GM18519 (cell line): ENCODE data around the gene NLN.
"Not testable (repeated sequence)": the region's sequence is repeated elsewhere in the genome, so short reads cannot be mapped to it uniquely, and the experiment has no call there.

Source experiments
- ATAC-seq: cut with Tn5 transposase; IDR thresholded peaks from one replicate; pipeline ENCODE4 v1.9.1; 2021; ENCODE audit warnings: mild to moderate bottlenecking, moderate library complexity; ENCODE audit not compliant: unreplicated experiment, low FRiP score

Gene NLN

DNA sequence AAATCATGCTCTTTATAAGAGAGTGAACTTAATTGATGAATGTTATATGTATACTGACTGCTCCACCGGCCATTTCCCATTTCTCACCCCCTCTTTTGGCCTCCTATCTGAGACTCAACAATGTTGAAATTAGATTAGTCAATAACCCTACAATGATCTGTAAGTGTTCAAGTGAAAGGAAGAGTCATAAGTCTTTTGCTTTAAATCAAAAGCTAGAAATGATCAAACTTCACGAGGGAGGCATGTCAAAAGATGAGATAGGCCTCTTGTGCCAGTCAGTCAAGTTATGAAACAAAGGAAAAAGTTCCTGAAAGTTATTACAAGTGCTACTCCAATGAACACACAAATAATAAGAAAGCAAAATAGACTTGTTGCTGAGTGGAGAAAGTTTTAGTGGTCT, 83.1 kb downstream of the NLN start:
- ATAC-seq, result no peak

DNA sequence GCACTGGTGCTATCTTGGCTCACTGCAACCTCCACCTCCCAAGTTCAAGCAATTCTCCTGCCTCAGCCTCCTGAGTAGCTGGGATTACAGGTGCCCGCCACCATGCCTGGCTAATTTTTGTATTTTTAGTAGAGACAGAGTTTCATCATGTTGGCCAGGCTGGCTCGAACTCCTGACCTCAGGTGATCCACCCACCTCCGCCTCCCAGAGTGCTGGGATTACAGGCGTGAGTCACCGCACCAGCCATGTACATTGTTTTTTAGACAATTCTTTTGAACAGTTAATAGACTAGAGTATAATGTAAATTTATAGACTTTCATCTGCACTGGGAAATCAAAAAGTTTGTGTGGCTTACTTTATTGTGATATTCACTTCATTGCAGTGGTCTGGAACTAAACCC, 85.5 kb downstream of the NLN start:
- not testable (repeated sequence) for ATAC-seq

DNA sequence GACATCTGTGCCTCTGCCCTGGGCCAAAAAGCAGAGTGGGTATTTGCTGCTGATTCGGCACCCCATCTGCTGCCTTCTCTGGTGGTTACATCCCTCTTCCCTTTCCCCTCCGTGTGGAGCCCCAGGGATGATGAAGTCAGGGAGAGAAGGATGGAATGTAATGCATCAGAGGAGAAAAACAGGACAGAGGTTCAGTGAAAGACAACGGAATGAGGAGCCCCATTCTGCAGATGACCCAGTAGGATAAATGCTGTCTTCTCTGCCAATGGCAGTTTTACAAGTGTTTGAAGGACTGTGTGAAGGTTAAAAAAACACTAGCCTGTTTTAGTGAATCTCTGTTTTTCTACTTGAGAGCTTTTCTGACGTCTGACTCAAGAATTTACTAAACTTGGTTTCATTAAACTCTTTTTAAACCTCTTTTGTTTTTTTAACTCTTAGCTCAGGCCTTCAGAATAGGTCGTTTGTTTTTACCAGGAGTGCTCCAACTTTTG, 86.3 kb downstream of the NLN start:
- no peak for ATAC-seq

GRCh38 chr5:65808818-65809217, 86.8 kb downstream of the NLN start:
- ATAC-seq, result no peak

- no peak for ATAC-seq
Observed at GRCh38 chr5:65809817-65810531, 88.0 kb downstream of the NLN start.

GRCh38 chr5:65811004-65811403, 89.0 kb downstream of the NLN start:
- no peak for ATAC-seq

GRCh38 chr5:65811885-65812284, 89.9 kb downstream of the NLN start:
- no peak for ATAC-seq

DNA sequence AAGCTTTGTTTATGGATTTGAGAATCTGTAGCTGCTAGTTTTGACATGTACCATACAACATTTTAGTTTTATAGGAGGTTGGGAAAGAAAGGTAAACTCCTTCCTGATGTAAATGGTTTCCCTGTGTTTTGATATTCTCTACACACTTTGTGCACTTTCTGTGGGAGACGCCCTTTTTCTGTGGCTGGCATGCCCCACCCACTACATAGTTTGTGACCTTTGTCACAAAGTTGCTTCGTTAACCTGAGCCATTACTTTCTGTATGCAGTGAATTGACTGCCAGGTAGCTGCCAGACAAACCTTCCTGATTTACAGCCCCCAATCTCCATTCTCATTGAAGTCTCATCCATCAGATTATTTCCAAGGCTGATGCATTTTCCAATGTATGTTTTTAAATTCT, 90.6 kb downstream of the NLN start:
- no peak for ATAC-seq

- no peak for ATAC-seq
Observed at GRCh38 chr5:65813174-65813573, 91.2 kb downstream of the NLN start.

- ATAC-seq, result no peak
Observed at GRCh38 chr5:65815161-65815560, 93.2 kb downstream of the NLN start.

- ATAC-seq, result no peak
Observed at GRCh38 chr5:65816729-65817128, 94.7 kb downstream of the NLN start.

- no peak for ATAC-seq
Observed at GRCh38 chr5:65817931-65818330, 95.9 kb downstream of the NLN start.

GRCh38 chr5:65818592-65818991, 96.6 kb downstream of the NLN start:
- ATAC-seq, result no peak

DNA sequence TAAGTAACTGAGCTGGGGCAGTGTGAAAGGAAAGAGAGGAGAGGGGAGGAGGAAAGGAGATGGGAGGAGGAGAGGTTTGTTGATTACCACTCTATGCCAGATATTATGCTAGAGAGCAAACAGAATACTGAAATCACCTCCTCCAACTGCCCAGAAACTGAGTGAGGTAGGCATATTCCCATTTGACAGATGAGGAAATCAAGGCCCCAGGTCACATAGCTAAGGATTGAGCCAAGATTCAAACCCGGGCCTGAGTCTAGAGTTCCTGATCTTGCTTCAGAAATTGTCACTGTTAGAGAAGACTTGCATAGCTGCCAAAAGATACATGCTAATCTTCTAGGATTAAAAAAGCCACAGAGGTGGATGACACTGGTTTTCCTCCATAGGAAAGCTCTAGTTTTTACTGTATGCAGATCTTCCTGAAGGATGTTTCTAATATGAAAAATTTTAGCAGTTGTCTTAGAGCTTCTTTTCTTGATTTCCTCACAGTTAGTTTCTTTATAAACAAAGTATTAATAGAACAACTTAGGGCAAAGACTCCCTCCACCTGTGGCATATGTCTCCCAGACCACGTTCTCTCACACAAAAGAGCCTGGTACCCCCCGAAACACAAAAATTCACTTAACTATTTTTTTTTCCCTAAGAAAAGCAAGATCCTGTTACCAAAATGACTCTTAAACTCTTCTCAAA, 97.4 kb downstream of the NLN start:
- no peak for ATAC-seq

GRCh38 chr5:65819905-65820240, 97.9 kb downstream of the NLN start:
- no peak for ATAC-seq

GRCh38 chr5:65820373-65820772, 98.4 kb downstream of the NLN start:
- ATAC-seq, result no peak

DNA sequence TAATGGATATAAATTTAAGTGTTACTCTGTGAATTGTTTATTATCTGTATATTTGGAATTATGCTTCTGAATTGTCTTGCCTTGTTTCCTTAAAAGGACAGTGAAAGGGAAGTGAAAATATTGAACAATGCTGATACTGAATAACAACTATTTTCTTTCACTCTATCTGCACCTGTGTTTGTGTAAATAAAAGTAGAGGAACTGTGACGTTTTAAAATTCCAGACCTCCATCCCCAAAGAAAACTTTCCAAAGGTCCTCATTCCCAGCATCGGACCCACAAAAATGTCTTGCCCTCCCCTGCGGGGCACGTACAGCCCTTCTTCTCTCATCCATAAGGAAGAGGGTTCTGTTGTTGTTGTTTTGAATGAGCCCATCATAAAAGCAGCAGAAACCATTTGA, 100.0 kb downstream of the NLN start:
- no peak for ATAC-seq

GRCh38 chr5:65822710-65823109, 100.7 kb downstream of the NLN start:
- no peak for ATAC-seq

GRCh38 chr5:65823204-65823603, 101.2 kb downstream of the NLN start:
- ATAC-seq, result no peak

DNA sequence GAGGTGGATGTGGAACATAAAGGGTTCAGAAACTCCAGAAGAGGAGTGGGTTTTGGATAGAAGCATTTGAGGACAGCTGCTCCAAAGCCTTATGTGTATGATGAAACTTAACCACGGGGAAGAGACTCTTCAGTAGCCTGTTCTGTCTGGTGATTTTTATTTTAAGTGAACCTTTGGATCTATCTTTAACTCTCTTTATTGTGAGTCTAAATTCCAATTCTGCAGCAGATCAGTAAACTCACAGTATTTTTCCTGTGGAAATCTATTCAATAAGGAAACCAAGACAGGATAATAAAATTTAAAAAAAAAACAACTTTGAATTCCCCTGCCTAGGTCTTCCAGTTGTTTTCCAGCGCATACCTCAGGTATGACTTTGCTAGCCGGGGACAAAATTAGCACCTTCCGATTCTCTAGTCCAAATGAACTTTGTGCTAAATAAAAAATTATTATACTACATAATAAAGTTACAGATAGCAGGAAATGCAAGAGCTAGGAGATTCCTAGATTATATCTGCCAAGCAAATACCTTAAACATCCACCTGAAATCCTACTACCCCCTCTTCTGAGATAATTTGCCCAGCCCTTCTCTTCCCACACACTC, 101.9 kb downstream of the NLN start:
- ATAC-seq, result no peak

DNA sequence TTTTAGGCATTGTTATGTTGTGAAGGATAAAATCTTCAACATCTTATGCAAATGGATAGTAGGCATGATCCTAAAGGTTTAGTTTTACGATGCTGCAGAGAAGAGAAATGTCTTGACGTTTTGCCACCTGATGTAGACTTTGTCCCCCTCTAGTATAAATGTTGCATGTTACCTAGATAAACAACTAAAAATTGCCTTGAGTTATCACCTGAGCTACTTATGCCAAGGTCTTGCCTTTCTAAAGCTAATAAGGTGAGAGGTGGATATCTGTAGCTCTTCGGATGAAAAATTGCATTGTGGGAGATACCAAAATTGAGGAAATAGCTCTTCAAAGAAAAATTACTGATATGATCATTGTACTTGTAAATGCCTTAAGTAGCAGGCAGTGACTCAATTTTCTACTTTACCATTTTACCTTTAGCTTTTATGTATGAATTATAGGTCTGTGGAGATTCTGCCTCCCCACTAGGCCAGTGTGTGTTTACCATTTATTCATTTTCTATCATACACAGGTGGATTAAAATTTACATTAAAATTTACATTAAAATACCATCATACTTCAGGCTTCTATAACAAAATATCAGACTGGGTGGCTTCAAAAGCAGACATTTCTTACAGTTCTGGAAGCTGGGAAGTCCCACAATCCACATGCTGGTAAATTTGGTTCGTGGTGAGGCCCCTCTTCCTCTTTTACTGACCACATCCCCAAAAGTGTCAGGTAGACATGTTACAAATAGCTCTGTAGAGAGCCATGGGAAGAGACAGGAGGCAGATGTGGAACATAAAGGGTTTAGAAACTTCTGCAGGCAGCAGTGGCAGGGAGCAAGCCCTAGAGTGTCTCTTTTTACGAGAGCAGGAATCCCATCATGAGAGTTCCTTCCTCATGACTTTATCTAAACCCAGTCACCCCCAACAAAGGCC, 103.7 kb downstream of the NLN start:
- ATAC-seq, result no peak
